Activated CD8-positive, alpha-beta T cell treated with anti-CD3 and anti-CD28 coated beads for 36 hours (primary cell): ENCODE measurements around the gene CASP3. TPM values are rescaled to one million over a fixed set of nuclear protein-coding genes. Genes with fewer than 3 reads are reported as not detected.
"Not testable (repeated sequence)": the region's sequence is repeated elsewhere in the genome, so short reads cannot be mapped to it uniquely, and the experiment has no call there.

Experiments
- ATAC-seq: fragments of 200-7000 bp; cut with Tn5 transposase; one replicate; pipeline ENCODE4 v1.10.0; 2021; ENCODE audit warnings: mild to moderate bottlenecking, moderate library complexity
- CTCF ChIA-PET: fragments of 350-600 bp; sonication (Branson Sonifier 250); formaldehyde crosslinking; loops from one replicate; lab custom pipeline; 2021; ENCODE audit warnings: antibody characterized with exemption; lab: Charles Lee
- POLR2A ChIA-PET: fragments of 350-600 bp; sonication (Branson Sonifier 250); formaldehyde crosslinking; loops from one replicate; lab custom pipeline; 2021; ENCODE audit warnings: antibody characterized with exemption; lab: Charles Lee
- DNase-seq: peaks from one replicate; pipeline ENCODE4 v3.0.0-alpha.2; 2020
- H3K27ac Mint-ChIP-seq: one replicate; pipeline ENCODE4 v1.8.0; 2021; ENCODE audit warnings: mild to moderate bottlenecking, mixed read lengths
- H3K27me3 Mint-ChIP-seq: one replicate; pipeline ENCODE4 v1.8.0; 2021; ENCODE audit warnings: mixed read lengths
- H3K36me3 Mint-ChIP-seq: one replicate; pipeline ENCODE4 v1.8.0; 2021; ENCODE audit warnings: low read depth, mixed read lengths
- H3K4me1 Mint-ChIP-seq: one replicate; pipeline ENCODE4 v1.8.0; 2021; ENCODE audit warnings: low read depth, mixed read lengths
- H3K4me3 Mint-ChIP-seq: one replicate; pipeline ENCODE4 v1.8.0; 2021; ENCODE audit warnings: mild to moderate bottlenecking, moderate library complexity, mixed read lengths
- H3K9me3 Mint-ChIP-seq: one replicate; pipeline ENCODE4 v1.8.0; 2021; ENCODE audit warnings: mixed read lengths
- CTCF ChIP-seq: fragments of 200-600 bp; IDR thresholded peaks from one replicate; pipeline ENCODE4 v1.8.0; 2022; ENCODE audit warnings: antibody characterized with exemption, mild to moderate bottlenecking
- intact Hi-C: fragments of 100-400 bp; cut with micrococcal nuclease; formaldehyde crosslinking; loops from one replicate; pipeline ENCODE4 v1.10.0; 2022
- total RNA-seq, 2 experiments: library from RNA; stranded (reverse); gene quantifications; one replicate each; pipeline ENCODE4 v1.2.3, GENCODE V29; 2021

Gene CASP3
- total RNA-seq, 2 experiments from 2014 or later: 96.9 to 100 TPM

- intact Hi-C loops: no loop called here
- peaks cover under 1% of the 10 kb centered on the region for H3K4me1 Mint-ChIP-seq
These were observed 7.9 kb upstream of the CASP3 start for GRCh38 chr4:184657144-184657543.

GRCh38 chr4:184655889-184656869 is 6.9 kb upstream of the CASP3 start:
- ChIA-PET CTCF (interaction anchor here (0.6 kb wide), 1 partner anchor 386 kb away, joined by 3 read pairs; no protein-coding TSS in a partner anchor), POLR2A (no interaction called here)
- peaks cover 6% of the 10 kb centered on the region for H3K4me1 Mint-ChIP-seq
- no peak overlapping the region for H3K27ac Mint-ChIP-seq
- peaks cover 15% of the 10 kb centered on the region for H3K36me3 Mint-ChIP-seq
- no peak overlapping the region for H3K4me3 Mint-ChIP-seq
- intact Hi-C loops: no loop called here
- DNase-seq (no peak), ATAC-seq (no peak)
- no peaks in the 10 kb centered on the region for H3K27me3 Mint-ChIP-seq
- no peaks in the 10 kb centered on the region for H3K9me3 Mint-ChIP-seq
- no peak for TF ChIP-seq CTCF

More at GRCh38 chr4:184657144-184657543, 7.9 kb upstream of the CASP3 start:
- TF ChIP-seq CTCF: no peak
- DNase-seq (no peak), ATAC-seq (no peak)
- Mint-ChIP-seq H3K27me3 (no peaks in the 10 kb centered on the region), H3K9me3 (no peaks in the 10 kb centered on the region), H3K4me3 (no peak overlapping the region), H3K27ac (no peak overlapping the region), H3K36me3 (peaks cover 16% of the 10 kb centered on the region)
- ChIA-PET CTCF (no interaction called here), POLR2A (interaction anchor here (1.4 kb wide), 1 partner anchor 12 kb away, joined by 3 read pairs; no protein-coding TSS in a partner anchor)

GRCh38 chr4:184653650-184654049 is 4.4 kb upstream of the CASP3 start:
- Mint-ChIP-seq H3K27me3 (no peaks in the 10 kb centered on the region), H3K27ac (no peak overlapping the region), H3K4me1 (peaks cover 15% of the 10 kb centered on the region), H3K4me3 (no peak overlapping the region), H3K36me3 (peaks cover 16% of the 10 kb centered on the region), H3K9me3 (no peaks in the 10 kb centered on the region)
- POLR2A ChIA-PET: interaction anchor here (1.1 kb wide), 1 partner anchor 15 kb away, joined by 4 read pairs; no protein-coding TSS in a partner anchor
- TF ChIP-seq CTCF: no peak
- intact Hi-C loops: no loop called here
- ATAC-seq (no peak), DNase-seq (no peak)
- CTCF ChIA-PET: interaction anchor here (0.7 kb wide), 1 partner anchor 393 kb away, joined by 4 read pairs; no protein-coding TSS in a partner anchor

DNA sequence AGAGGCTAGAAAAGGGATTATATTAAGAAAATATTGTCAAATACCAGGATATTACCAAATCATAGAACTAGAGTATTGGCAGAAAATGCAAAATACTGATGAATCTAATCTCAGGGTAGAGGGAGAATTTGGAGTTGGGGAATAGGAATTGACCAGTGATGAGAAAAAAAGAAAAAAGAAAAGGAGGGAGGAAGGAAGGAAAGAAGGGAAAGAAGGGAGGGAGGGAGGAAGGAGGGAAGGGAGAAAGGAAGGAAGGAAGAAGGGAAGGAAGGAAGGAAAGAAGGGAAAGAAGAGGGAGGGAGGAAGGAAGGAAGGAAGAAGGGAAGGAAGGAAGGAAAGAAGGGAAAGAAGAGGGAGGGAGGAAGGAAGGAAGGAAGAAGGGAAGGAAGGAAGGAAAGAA is 3.4 kb upstream of the CASP3 start:
- H3K4me3 Mint-ChIP-seq, H3K27ac Mint-ChIP-seq, CTCF ChIA-PET, DNase-seq, H3K9me3 Mint-ChIP-seq, intact Hi-C loops, ATAC-seq, H3K27me3 Mint-ChIP-seq: not testable (repeated sequence)
- Mint-ChIP-seq H3K4me1 (peaks cover 17% of the 10 kb centered on the region), H3K36me3 (peaks cover 21% of the 10 kb centered on the region)
- POLR2A ChIA-PET: interaction anchor here (1.1 kb wide), 1 partner anchor 16 kb away, joined by 4 read pairs; no protein-coding TSS in a partner anchor

- ChIA-PET CTCF (no interaction called here), POLR2A (no interaction called here)
- intact Hi-C loops: no loop called here
- no peak overlapping the region for H3K27ac Mint-ChIP-seq
- H3K9me3 Mint-ChIP-seq: no peaks in the 10 kb centered on the region
- ATAC-seq: no peak
- no peaks in the 10 kb centered on the region for H3K27me3 Mint-ChIP-seq
- no peak for TF ChIP-seq CTCF
- peaks cover 28% of the 10 kb centered on the region for H3K36me3 Mint-ChIP-seq
- H3K4me3 Mint-ChIP-seq: no peak overlapping the region
- DNase-seq: no peak
- H3K4me1 Mint-ChIP-seq: peaks cover 25% of the 10 kb centered on the region
These were observed 2.7 kb upstream of the CASP3 start for GRCh38 chr4:184651899-184652298.
